ENCODE measurements around the gene ERC1. TPM values are rescaled to one million over a fixed set of nuclear protein-coding genes. Genes with fewer than 3 reads are reported as not detected.
A peak's percentile ranks its signal among the peaks of the same experiment; 100 is the strongest.

Gene ERC1
- total RNA-seq, 6 experiments from 2014 or later: 44.1 to 48.9 (median 47.9) TPM

- no peak for DNase-seq
- Mint-ChIP-seq H3K36me3 (ENCODE audit: low read depth) (peaks cover 29% of the 10 kb centered on the region), H3K27ac (no peak overlapping the region), H3K27me3 (ENCODE audit: insufficient read depth) (no peaks in the 10 kb centered on the region), H3K9me3 (no peaks in the 10 kb centered on the region), H3K4me1 (ENCODE audit: low read depth) (peaks cover 42% of the 10 kb centered on the region), H3K4me3 (no peak overlapping the region)
- TF ChIP-seq CTCF (IDR thresholded peaks at IDR 0.05): no peak
Observed at GRCh38 chr12:1369460-1369859, 378.4 kb downstream of the ERC1 start.

GRCh38 chr12:1369938-1370500 lies 379.0 kb downstream of the ERC1 start:
- Mint-ChIP-seq H3K4me3 (no peak overlapping the region), H3K27ac (no peak overlapping the region), H3K9me3 (no peaks in the 10 kb centered on the region; the same call in 1 of the 2 replicates), H3K27me3 (ENCODE audit: insufficient read depth) (no peaks in the 10 kb centered on the region), H3K4me1 (ENCODE audit: low read depth) (peaks cover 46% of the 10 kb centered on the region), H3K36me3 (ENCODE audit: low read depth) (peaks cover 30% of the 10 kb centered on the region)
- TF ChIP-seq CTCF (IDR thresholded peaks at IDR 0.05): no peak
- no peak for DNase-seq

GRCh38 chr12:1373901-1374735 lies 383.1 kb downstream of the ERC1 start:
- DNase-seq: peak; percentile 43
- peaks cover 38% of the 10 kb centered on the region for H3K36me3 Mint-ChIP-seq (ENCODE audit: low read depth)
- no peaks in the 10 kb centered on the region for H3K27me3 Mint-ChIP-seq (ENCODE audit: insufficient read depth)
- peaks cover 34% of the 10 kb centered on the region for H3K4me1 Mint-ChIP-seq (ENCODE audit: low read depth)
- no peak overlapping the region for H3K4me3 Mint-ChIP-seq
- H3K9me3 Mint-ChIP-seq: no peaks in the 10 kb centered on the region; the same call in 1 of the 2 replicates
- no peak for TF ChIP-seq CTCF (IDR thresholded peaks at IDR 0.05)
- peak overlapping the region; percentile 70 for H3K27ac Mint-ChIP-seq

GRCh38 chr12:1375323-1375722 lies 384.3 kb downstream of the ERC1 start:
- no peak overlapping the region for H3K27ac Mint-ChIP-seq
- H3K9me3 Mint-ChIP-seq: no peaks in the 10 kb centered on the region; the same call in 1 of the 2 replicates
- no peak for TF ChIP-seq CTCF (IDR thresholded peaks at IDR 0.05)
- no peak for DNase-seq
- peaks cover 40% of the 10 kb centered on the region for H3K36me3 Mint-ChIP-seq (ENCODE audit: low read depth)
- no peaks in the 10 kb centered on the region for H3K27me3 Mint-ChIP-seq (ENCODE audit: insufficient read depth)
- no peak overlapping the region for H3K4me3 Mint-ChIP-seq
- H3K4me1 Mint-ChIP-seq (ENCODE audit: low read depth): peaks cover 24% of the 10 kb centered on the region

GRCh38 chr12:1377117-1377516 lies 386.1 kb downstream of the ERC1 start:
- H3K9me3 Mint-ChIP-seq: no peaks in the 10 kb centered on the region; the same call in 1 of the 2 replicates
- no peak overlapping the region for H3K27ac Mint-ChIP-seq
- TF ChIP-seq CTCF (IDR thresholded peaks at IDR 0.05): no peak
- H3K4me1 Mint-ChIP-seq (ENCODE audit: low read depth): peaks cover 24% of the 10 kb centered on the region
- no peak overlapping the region for H3K4me3 Mint-ChIP-seq
- DNase-seq: no peak
- H3K36me3 Mint-ChIP-seq (ENCODE audit: low read depth): peaks cover 33% of the 10 kb centered on the region
- no peaks in the 10 kb centered on the region for H3K27me3 Mint-ChIP-seq (ENCODE audit: insufficient read depth)

Measured in HFFc6 (cell line).